Neuronal stem cell (in vitro differentiated cells): ENCODE results near the gene RUNX2.
"Not testable (repeated sequence)": the region's sequence is repeated elsewhere in the genome, so short reads cannot be mapped to it uniquely, and the experiment has no call there.

Source experiments
- DNase-seq: peaks from one replicate; pipeline ENCODE4 v3.0.0-alpha.2; 2013; ENCODE audit warnings: low spot score
- H2AFZ ChIP-seq: one replicate; pipeline ENCODE4 v1.6.1; 2013; ENCODE audit warnings: mild to moderate bottlenecking, low read length, inconsistent platforms
- H2AK5ac ChIP-seq: 2 replicates; pipeline ENCODE4 v1.6.1; 2013; ENCODE audit warnings: low read depth, mild to moderate bottlenecking, inconsistent platforms, low read length, moderate library complexity, mixed read lengths
- H2BK120ac ChIP-seq: 2 replicates; pipeline ENCODE4 v1.6.1; 2013; ENCODE audit warnings: low read depth, mild to moderate bottlenecking, inconsistent platforms, low read length, moderate library complexity, mixed read lengths
- H2BK12ac ChIP-seq: one replicate; pipeline ENCODE4 v1.6.1; 2013; ENCODE audit warnings: low read length, inconsistent platforms
- H2BK15ac ChIP-seq: 2 replicates; pipeline ENCODE4 v1.6.1; 2013; ENCODE audit warnings: mild to moderate bottlenecking, low read length, inconsistent platforms, mixed read lengths
- H2BK5ac ChIP-seq: one replicate; pipeline ENCODE4 v1.6.1; 2013; ENCODE audit warnings: inconsistent platforms, mild to moderate bottlenecking, low read length, moderate library complexity
- H3K14ac ChIP-seq: one replicate; pipeline ENCODE4 v1.6.1; 2013; ENCODE audit warnings: low read length, inconsistent platforms
- H3K18ac ChIP-seq: 2 replicates; pipeline ENCODE4 v1.6.1; 2013; ENCODE audit warnings: low read length, inconsistent platforms
- H3K23ac ChIP-seq: 2 replicates; pipeline ENCODE4 v1.6.1; 2013; ENCODE audit warnings: low read depth, mild to moderate bottlenecking, mixed read lengths, low read length, inconsistent platforms; ENCODE audit not compliant: poor library complexity
- H3K27ac ChIP-seq: replicated peaks from 3 replicates; pipeline ENCODE4 v1.5.1; 2013; ENCODE audit warnings: low read length, inconsistent platforms
- H3K27me3 ChIP-seq, 3 experiments: 2 replicates each; pipeline ENCODE4 v1.6.1; 2013; ENCODE audit warnings: low read length in 3 of 3, mild to moderate bottlenecking in 2 of 3, inconsistent platforms in 1 of 3, low read depth in 1 of 3, mixed read lengths in 1 of 3, moderate library complexity in 1 of 3; ENCODE audit not compliant: control insufficient read depth in 3 of 3, insufficient read depth in 3 of 3
- H3K36me3 ChIP-seq, 2 donors: replicated peaks in 1 of 2; 2 replicates each; pipeline ENCODE4 v1.6.1; 2013; ENCODE audit warnings: low read length in 2 of 2; ENCODE audit not compliant: control insufficient read depth in 2 of 2, insufficient read depth in 2 of 2
- H3K4ac ChIP-seq: 2 replicates; pipeline ENCODE4 v1.6.1; 2013; ENCODE audit warnings: inconsistent platforms, mild to moderate bottlenecking, low read length, moderate library complexity
- H3K4me1 ChIP-seq, 2 donors: 1 replicate in 1 of 2; 2 replicates in 1 of 2; pipeline ENCODE4 v1.6.1; 2013; ENCODE audit warnings: low read length in 2 of 2, low read depth in 1 of 2; ENCODE audit not compliant: control insufficient read depth in 2 of 2, insufficient read depth in 1 of 2
- H3K4me2 ChIP-seq: one replicate; pipeline ENCODE4 v1.6.1; 2013; ENCODE audit warnings: mild to moderate bottlenecking, low read length, inconsistent platforms; ENCODE audit not compliant: insufficient read depth, poor library complexity, severe bottlenecking
- H3K4me3 ChIP-seq, 2 donors: 2 replicates each; pipeline ENCODE4 v1.5.1; 2013; ENCODE audit warnings: low read length in 2 of 2, mild to moderate bottlenecking in 2 of 2, inconsistent platforms in 1 of 2, moderate library complexity in 1 of 2
- H3K79me1 ChIP-seq: one replicate; pipeline ENCODE4 v1.6.1; 2013; ENCODE audit warnings: low read depth, mild to moderate bottlenecking, inconsistent platforms, low read length, moderate library complexity
- H3K9ac ChIP-seq: one replicate; pipeline ENCODE4 v1.6.1; 2013; ENCODE audit warnings: mild to moderate bottlenecking, low read depth, low read length, inconsistent platforms; ENCODE audit not compliant: poor library complexity
- H3K9me3 ChIP-seq, 2 donors: replicated peaks in 1 of 2; 2 replicates each; pipeline versions ENCODE3 to v1.6.1; 2013; ENCODE audit warnings: low read length in 2 of 2, mild to moderate bottlenecking in 2 of 2, inconsistent platforms in 1 of 2, low read depth in 1 of 2, mixed read lengths in 1 of 2, moderate library complexity in 1 of 2; ENCODE audit not compliant: control insufficient read depth in 2 of 2, insufficient read depth in 1 of 2
- H4K8ac ChIP-seq: one replicate; pipeline ENCODE4 v1.6.1; 2013; ENCODE audit warnings: low read depth, mild to moderate bottlenecking, inconsistent platforms, low read length, moderate library complexity
- H4K91ac ChIP-seq: one replicate; pipeline ENCODE4 v1.6.1; 2013; ENCODE audit warnings: low read length, low read depth, mild to moderate bottlenecking, inconsistent platforms; ENCODE audit not compliant: poor library complexity
- WGBS, 2 donors: extraction: QIAGEN DNeasy Blood & Tissue Kit; methylation state at CpG; one replicate each; pipeline ENCODE4 v1.1.7; 2013; ENCODE audit warnings: missing lambda C conversion rate in 2 of 2, mixed read lengths in 1 of 2; ENCODE audit not compliant: insufficient read length in 2 of 2, insufficient replicate concordance in 1 of 2; ENCODE audit errors: extremely low coverage in 2 of 2; 5-methylcytosine and 5-hydroxymethylcytosine counted together

The RUNX2 gene

DNA sequence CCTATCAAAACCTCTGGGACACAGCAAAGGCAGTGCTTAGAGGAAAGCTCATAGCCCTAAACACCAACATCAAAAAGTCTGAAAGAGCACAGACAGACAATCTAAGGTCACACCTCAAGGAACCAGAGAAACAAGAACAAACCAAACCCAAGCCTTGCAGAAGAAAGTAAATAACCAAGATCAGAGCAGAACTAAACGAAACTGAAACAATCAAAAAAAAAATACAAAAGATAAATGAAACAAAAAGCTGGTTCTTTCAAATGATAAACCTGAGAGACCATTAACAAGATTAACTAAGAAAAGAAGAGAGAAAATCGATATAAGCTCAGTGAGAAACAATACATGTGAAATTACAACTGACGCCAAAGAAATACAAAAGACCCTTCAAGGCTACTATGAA is 34.8 kb upstream of the RUNX2 start:
- no peak for DNase-seq
- Histone ChIP-seq H2BK12ac (no peak overlapping the region), H2BK5ac (no peak overlapping the region), H4K91ac (no peak overlapping the region), H3K9me3 (peaks cover 0 to 20% of the 10 kb centered on the region in 2 donors), H3K4ac (no peak overlapping the region), H3K27me3 (no peaks in the 10 kb centered on the region), H3K4me2 (no peak overlapping the region), H3K4me3 (no peak overlapping the region), H2BK15ac (no peak overlapping the region), H3K14ac (no peak overlapping the region), H3K23ac (no peak overlapping the region), H2AK5ac (no peak overlapping the region), H3K36me3 (no peaks in the 10 kb centered on the region), H2AFZ (no peak overlapping the region), H3K27ac (no peak overlapping the region), H3K18ac (no peak overlapping the region), H4K8ac (no peak overlapping the region), H3K4me1 (no peaks in the 10 kb centered on the region), H3K79me1 (peaks cover 1% of the 10 kb centered on the region), H3K9ac (no peak overlapping the region), H2BK120ac (no peak overlapping the region)
- WGBS, 2 donors = no CpG with 5 or more reads among the region's 3 CpGs

GRCh38 chr6:45294065-45294701 is 33.9 kb upstream of the RUNX2 start:
- H2AK5ac ChIP-seq, H3K18ac ChIP-seq, H3K9ac ChIP-seq, H3K4me2 ChIP-seq, H3K36me3 ChIP-seq, H2BK15ac ChIP-seq, H3K14ac ChIP-seq, H2BK12ac ChIP-seq, H3K4me3 ChIP-seq, H3K4me1 ChIP-seq, H2BK5ac ChIP-seq, DNase-seq, H2BK120ac ChIP-seq, H3K4ac ChIP-seq, H3K79me1 ChIP-seq, H2AFZ ChIP-seq, H3K27me3 ChIP-seq, H3K27ac ChIP-seq, H4K91ac ChIP-seq, H3K23ac ChIP-seq, H4K8ac ChIP-seq: not testable (repeated sequence)
- H3K9me3 ChIP-seq = peaks cover 0 to 20% of the 10 kb centered on the region in 2 donors
- no CpG with 5 or more reads among the region's 1 CpG for WGBS, 2 donors

DNA sequence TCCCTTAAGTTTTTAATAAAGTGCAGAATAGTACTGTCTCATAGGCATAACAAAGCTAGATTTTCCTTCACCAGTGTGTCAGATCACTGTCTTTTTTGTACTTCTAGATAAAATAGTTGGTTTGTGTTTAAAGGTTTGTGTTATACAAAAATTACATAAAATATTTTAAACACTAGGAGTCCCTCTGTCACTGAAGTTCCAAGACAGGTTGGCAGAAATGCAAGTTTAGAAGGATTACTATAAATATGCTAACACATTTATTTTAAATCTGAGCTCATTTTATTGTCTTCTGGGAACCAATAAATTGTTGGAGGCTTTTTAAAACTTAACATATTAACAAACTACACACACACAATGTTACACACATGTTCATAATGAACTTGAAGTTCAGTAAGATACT is 30.8 kb upstream of the RUNX2 start:
- Histone ChIP-seq H3K4ac (no peak overlapping the region), H3K27ac (no peak overlapping the region), H3K14ac (no peak overlapping the region), H3K4me3 (no peak overlapping the region), H3K9ac (no peak overlapping the region), H4K8ac (no peak overlapping the region), H3K23ac (no peak overlapping the region), H2AFZ (no peak overlapping the region), H2BK120ac (no peak overlapping the region), H3K4me2 (no peak overlapping the region), H3K18ac (no peak overlapping the region), H3K36me3 (no peaks in the 10 kb centered on the region), H3K27me3 (no peaks in the 10 kb centered on the region), H3K4me1 (no peaks in the 10 kb centered on the region), H2AK5ac (no peak overlapping the region), H3K79me1 (peaks cover 1% of the 10 kb centered on the region), H4K91ac (no peak overlapping the region), H2BK12ac (no peak overlapping the region), H3K9me3 (peaks cover 0 to 3% of the 10 kb centered on the region in 2 donors), H2BK5ac (no peak overlapping the region), H2BK15ac (no peak overlapping the region)
- DNase-seq = no peak

DNA sequence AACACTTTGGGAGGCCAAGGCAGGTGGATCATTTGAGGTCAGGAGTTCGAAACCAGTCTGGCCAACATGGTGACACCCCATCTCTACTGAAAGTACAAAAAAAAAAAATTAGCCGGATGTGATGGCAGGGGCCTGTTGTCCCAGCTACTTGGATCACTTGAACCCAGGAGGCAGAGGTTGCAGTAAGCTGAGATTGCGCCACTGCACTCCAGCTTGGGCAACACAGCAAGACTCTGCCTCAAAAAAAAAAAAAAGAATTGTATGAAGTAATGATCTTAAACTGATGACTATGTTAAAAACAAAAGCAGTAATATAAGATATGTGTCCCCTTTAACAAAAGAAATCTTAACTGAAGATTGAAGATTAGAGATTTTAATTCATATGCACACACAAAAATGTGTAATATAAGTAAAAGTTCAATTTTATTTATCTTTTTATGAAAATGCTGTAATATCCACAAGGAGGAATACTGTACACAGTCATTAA is 29.0 kb upstream of the RUNX2 start:
- Histone ChIP-seq H3K9ac (no peak overlapping the region), H4K91ac (no peak overlapping the region), H3K9me3 (no peaks in the 10 kb centered on the region), H2BK120ac (no peak overlapping the region), H3K4ac (no peak overlapping the region), H3K18ac (no peak overlapping the region), H3K79me1 (no peaks in the 10 kb centered on the region), H3K4me2 (no peak overlapping the region), H2BK12ac (no peak overlapping the region), H3K27ac (no peak overlapping the region), H2BK15ac (no peak overlapping the region), H3K4me3 (no peak overlapping the region), H3K23ac (no peak overlapping the region), H2AK5ac (no peak overlapping the region), H2BK5ac (no peak overlapping the region), H3K14ac (no peak overlapping the region), H3K4me1 (no peaks in the 10 kb centered on the region), H3K27me3 (no peaks in the 10 kb centered on the region), H3K36me3 (no peaks in the 10 kb centered on the region), H4K8ac (no peak overlapping the region), H2AFZ (no peak overlapping the region)
- no peak for DNase-seq
- whole genome bisulfite sequencing, 2 donors = no CpG with 5 or more reads among the region's 3 CpGs
